ENCODE measurements around the gene MIX23.
"Not testable (repeated sequence)": the region's sequence is repeated elsewhere in the genome, so short reads cannot be mapped to it uniquely, and the experiment has no call there.

MIX23 gene

GRCh38 chr3:122392868-122393844, 10.1 kb upstream of the MIX23 start:
- no peak for DNase-seq (ENCODE audit: low read depth in 2 of 2)

DNA sequence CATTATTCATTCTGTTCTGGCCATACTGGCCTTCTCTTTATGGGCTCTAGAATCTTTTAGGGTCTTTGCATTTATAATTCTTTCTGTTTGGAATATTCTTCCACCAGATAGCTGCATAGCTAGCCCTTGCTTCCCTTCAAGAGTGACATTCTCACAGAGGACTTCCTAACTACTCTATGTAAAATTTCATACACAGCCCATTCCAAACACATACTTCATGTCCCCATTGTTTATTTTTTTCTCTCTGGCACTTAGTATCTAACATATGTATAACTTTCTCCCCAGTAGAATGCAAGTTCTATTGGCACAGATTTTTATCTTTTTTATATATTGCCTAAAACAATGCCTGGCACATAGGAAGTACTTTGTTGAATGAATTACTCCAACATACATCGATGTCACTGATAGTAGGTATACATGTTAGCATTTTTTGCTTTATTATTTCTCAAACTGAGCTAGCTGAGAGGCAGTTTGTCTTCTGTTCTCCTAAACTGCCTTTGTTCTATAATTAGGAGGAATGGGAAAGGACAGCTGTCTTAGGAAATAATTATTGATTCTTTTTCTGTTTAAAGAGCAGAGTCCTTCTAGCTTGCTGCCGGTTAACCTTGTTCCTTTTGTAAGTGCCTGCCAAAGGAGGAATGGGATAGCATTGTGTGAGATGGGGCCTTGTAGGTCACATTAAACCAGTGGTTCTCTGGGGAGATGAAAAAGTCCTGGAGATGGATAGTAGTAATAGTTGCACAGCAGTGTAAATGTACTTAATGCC, 8.8 kb upstream of the MIX23 start:
- DNase-seq (ENCODE audit: low read depth in 2 of 2), result no peak

DNA sequence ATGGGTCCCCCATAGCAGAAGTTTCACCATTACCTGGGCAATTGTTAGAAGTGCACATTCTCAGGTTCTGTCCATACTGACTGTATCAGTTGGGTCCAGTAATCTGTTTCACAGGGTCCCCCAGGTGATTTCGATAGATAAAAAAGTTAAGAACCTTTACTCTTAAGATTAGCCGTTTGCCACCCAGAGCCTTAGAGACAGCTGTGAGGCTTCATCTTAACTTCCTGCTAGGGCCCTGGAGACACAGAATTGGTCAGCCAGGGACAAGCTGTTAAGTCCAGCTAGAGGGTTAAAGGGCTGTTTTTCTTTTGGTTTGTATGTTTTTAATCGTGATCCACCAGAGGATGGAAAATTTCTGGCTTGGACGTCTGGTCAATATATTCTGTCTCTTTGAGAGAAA, 7.6 kb upstream of the MIX23 start:
- DNase-seq (ENCODE audit: low read depth in 2 of 2), result no peak

- DNase-seq (ENCODE audit: low read depth in 2 of 2), result no peak
These were observed 6.9 kb upstream of the MIX23 start for GRCh38 chr3:122389892-122390291.

DNA sequence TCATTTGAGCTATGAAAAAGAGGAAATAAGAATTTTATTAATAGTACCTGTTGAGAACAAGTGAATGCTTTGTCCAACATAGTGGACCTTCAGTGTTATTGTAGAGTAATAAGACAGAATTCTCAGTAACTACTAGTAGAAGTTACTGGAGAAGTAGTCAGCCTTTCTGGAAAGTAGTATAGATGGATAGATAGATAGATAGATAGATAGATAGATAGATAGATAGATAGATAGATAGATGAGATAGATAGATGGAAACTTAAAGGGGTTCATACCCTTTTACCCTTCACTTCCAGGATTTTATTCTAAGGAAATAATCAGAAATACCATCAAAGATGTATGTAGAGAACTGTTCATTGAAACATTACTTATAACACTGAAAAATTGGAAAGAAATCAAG, 6.2 kb upstream of the MIX23 start:
- DNase-seq (ENCODE audit: low read depth in 2 of 2), result no peak

DNA sequence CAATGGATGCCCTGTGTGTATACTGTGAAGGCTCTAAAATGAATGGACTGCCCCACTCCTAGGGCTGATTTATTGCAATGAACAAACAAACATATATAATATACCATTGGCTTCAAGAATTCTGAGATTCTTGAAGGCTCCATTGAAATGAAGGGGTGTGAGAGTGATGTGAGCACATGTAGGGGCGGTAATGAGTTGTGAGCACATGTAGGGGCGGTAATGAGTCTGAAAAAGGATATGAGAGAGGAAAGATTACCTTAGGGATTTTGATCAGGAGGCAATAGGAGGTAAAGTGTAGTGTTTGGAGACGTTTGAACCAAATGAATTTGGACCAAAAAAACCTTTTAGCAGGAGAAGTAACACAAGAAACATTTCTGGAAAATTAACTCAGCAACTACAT, 4.7 kb upstream of the MIX23 start:
- no peak for DNase-seq (ENCODE audit: low read depth in 2 of 2)

- DNase-seq (ENCODE audit: low read depth in 2 of 2), result peak; percentile 89 to 92
These were observed 1.0 kb upstream of the MIX23 start, which contains the start of gene FAM162A for GRCh38 chr3:122383771-122384697. TSS of gene FAM162A (plus strand) at chr3:122384182. CDS start at chr3:122384266, 84 bp downstream.

DNA sequence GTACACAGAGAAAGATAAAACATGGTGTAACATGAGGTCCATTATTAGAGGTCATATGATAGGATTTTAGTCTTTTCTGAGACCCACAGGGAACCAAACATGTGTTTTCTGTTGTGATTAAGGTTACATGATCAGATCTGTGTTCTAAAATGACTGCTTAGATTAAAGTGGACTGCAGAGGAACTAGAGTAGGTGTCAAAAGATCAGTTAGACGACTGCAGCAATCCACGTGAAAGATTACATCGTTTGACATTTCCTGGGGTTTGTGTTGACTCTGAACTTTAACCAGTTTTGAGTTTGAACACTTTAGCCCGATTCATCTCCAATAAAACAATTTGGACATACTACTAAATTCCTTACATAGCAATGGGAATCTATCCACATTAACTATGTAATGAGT, 5.1 kb downstream of the MIX23 start:
- no peak for DNase-seq (ENCODE audit: low read depth in 2 of 2)

GRCh38 chr3:122374034-122374433, 9.0 kb downstream of the MIX23 start:
- no peak for DNase-seq (ENCODE audit: low read depth in 2 of 2)

GRCh38 chr3:122366379-122366749, 16.7 kb downstream of the MIX23 start:
- DNase-seq (ENCODE audit: low read depth in 2 of 2), result no peak

DNA sequence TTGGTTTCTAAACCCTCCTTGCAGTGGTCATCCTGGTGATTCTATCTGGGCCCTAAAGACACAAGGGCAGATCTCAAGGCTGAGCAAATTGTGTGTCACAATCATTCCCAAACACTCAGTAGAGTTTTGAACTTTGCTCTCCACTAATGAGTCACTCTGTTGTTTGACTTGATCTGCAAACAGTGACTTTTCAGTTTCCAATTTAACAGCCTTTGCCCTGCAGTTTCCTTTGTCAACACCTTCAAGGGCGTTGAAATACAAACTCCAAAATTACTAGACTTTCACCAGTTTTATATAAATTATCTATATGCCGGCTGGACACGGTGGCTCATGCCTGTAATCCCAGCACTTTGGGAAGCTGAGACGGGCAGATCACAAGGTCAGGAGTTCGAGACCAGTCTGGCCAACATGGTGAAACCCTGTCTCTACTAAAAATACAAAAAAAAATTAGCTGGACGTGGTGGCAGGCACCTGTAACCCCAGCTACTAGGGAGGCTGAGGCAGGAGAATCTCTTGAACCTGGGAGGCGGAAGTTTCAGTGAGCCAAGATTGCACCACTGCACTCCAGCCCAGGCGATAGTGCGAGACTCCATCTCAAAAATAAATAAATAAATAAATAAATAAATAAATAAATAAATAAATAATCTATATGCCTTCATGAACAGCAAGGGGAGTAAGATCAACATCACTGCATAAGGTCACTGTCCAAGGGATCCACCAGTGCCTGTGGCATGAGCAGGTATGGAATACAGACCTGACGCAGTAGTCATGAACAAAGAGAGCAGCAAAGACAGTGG, 17.3 kb downstream of the MIX23 start:
- not testable (repeated sequence) for DNase-seq (ENCODE audit: low read depth in 2 of 2)

DNA sequence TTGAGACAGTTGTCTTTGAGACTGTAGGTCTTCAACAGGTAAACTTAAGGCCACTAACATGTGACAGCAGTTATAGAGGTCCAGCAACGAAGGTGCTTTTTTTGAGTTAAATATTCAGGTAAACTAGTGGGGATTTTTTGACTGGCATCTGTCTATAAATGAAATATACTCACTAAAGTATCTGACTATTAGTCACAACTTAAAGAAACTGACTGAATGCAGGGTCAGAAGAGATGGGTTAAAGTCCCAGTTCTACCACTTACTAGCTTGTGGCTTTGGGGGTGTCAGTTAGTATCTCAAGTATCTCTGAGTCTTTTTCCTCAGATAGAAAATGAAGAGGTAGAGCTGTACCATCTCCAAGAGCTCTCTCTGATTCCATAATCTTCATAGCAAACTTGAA, 18.0 kb downstream of the MIX23 start:
- no peak for DNase-seq (ENCODE audit: low read depth in 2 of 2)

DNA sequence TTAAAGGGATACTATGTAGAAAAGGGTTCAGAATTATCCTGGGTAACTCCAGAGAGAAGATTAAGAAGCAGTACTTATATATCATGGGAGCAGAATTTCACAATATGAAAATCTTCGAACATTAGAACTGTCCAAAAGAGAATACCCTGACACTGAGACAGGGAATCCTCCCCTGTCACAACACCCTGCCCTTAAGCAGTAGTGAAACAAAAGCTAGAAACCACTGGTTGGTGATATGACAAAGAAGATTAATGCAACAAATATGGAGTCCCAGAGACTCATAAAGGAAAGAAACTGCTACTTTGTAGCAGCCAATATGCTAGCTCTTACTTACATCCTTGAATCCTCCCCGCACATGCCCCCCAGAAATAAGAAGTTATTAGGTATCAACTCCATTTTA, 18.5 kb downstream of the MIX23 start:
- DNase-seq (ENCODE audit: low read depth in 2 of 2), result no peak

DNA sequence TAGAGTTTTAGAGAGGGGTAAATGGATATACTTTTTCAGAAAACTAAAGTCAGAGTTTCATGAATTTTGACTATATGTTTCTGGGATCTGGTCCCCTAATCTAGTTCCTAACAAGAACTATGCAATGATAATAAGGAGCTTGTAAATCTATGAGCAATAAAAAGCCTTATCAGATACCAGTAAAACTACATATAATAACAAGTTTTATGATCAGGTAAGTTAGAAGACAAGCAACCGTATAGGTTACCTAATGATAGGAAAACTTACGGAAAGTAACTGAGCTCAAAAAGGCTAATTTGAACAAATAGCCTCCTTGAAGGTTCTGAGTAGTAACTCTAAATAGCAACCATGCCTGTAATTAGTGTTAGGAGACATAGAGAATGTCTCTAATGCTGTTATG, 21.0 kb downstream of the MIX23 start:
- no peak for DNase-seq (ENCODE audit: low read depth in 2 of 2)

DNA sequence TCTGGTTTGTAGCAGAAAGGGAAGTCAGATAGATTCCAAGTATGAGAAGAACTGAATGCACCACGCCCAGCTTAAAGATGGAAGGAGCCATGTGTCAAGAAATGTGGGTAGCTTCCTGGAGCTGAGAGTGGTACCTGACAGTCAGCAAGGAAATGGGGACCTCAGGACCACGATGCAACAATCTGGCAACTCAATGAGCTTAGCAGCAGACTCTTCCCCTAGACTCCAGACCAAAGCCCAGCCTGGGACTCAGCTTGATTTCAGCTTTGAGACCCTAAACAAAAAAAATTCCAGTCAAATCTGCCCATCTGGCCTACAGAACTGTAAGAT, 24.4 kb downstream of the MIX23 start:
- no peak for DNase-seq (ENCODE audit: low read depth in 2 of 2)

GRCh38 chr3:122357828-122358702, 25.0 kb downstream of the MIX23 start:
- DNase-seq (ENCODE audit: low read depth in 2 of 2), result no peak

DNA sequence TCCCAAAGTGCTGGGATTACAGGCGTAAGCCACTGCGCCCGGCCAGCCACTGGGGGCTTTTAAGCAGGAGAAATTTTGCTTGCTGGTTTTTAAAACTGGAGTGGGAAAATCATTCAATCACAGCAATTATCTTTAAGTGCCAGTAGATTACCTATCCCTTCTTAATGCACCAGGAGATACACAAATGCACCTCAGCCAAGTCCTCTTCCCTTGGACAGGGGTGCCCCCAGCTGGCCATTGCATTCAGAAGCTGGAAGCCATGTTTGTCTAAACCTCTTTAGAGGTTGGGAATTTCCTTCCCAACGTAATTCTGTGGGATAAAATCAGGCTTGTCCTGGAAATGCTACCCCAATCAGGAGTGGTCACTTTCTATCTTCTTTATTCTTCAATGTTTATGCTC, 26.6 kb downstream of the MIX23 start:
- no peak for DNase-seq (ENCODE audit: low read depth in 2 of 2)

GRCh38 chr3:122355612-122356011, 27.4 kb downstream of the MIX23 start:
- DNase-seq (ENCODE audit: low read depth in 2 of 2), result no peak

GRCh38 chr3:122353893-122354401, 29.1 kb downstream of the MIX23 start:
- no peak for DNase-seq (ENCODE audit: low read depth in 2 of 2)

DNA sequence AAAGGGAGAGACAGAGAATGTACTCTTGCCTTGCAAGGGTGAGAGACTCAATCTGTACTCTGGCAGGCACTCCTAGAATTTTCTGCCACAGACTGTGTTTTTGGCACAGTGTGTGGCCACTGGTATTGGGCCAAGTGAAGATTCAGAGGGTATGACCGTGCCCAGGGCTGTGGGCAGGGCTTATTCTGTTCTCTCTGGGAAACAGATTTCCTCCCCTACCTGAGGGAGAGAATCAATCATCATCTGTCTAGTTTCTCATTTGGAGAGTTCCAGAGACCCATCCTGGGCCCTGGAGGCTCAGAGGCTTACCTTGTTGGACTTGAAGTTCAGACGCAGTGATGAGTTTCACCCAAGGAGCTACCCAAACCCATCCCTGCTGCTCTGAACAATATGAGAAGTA, 29.8 kb downstream of the MIX23 start:
- no peak for DNase-seq (ENCODE audit: low read depth in 2 of 2)
